GM23338 (cell line): ENCODE results near the gene MLPH. TPM values are rescaled to one million over a fixed set of nuclear protein-coding genes. Genes with fewer than 3 reads are reported as not detected.

Experiments used
- ATAC-seq: fragments of 200-7000 bp; cut with Tn5 transposase; 3 replicates; pipeline ENCODE4 v1.9.1; 2020
- DNase-seq: peaks from one replicate; pipeline ENCODE4 v3.0.0-alpha.2; 2015; ENCODE audit warnings: low spot score
- H2AFZ ChIP-seq: fragments of 200-600 bp; sonication (generic); 2 replicates; pipeline ENCODE4 v1.8.0; 2016; ENCODE audit warnings: antibody characterized with exemption, mild to moderate bottlenecking, moderate library complexity
- H3F3A ChIP-seq: fragments of 200-600 bp; sonication (generic); replicated peaks from 2 replicates; pipeline ENCODE4 v1.8.0; 2017; ENCODE audit warnings: antibody characterized with exemption, mixed run types, low read depth
- H3K27ac ChIP-seq: fragments of 200-600 bp; sonication (generic); 2 replicates; pipeline ENCODE4 v1.6.1; 2016; ENCODE audit warnings: low read depth
- H3K27me3 ChIP-seq: fragments of 200-600 bp; sonication (generic); 2 replicates; pipeline ENCODE4 v1.8.0; 2016; ENCODE audit warnings: mild to moderate bottlenecking, mixed run types, moderate library complexity; ENCODE audit not compliant: insufficient read depth
- H3K36me3 ChIP-seq: fragments of 200-600 bp; sonication (generic); 2 replicates; pipeline ENCODE4 v1.8.0; 2016; ENCODE audit warnings: mild to moderate bottlenecking; ENCODE audit not compliant: insufficient read depth
- H3K4me1 ChIP-seq: fragments of 200-600 bp; sonication (generic); 2 replicates; pipeline ENCODE4 v1.8.0; 2016; ENCODE audit warnings: mild to moderate bottlenecking, moderate library complexity; ENCODE audit not compliant: insufficient read depth
- H3K4me2 ChIP-seq: fragments of 200-600 bp; sonication (generic); 2 replicates; pipeline ENCODE4 v1.7.1; 2017; ENCODE audit warnings: mixed run types
- H3K4me3 ChIP-seq: fragments of 200-600 bp; sonication (generic); 2 replicates; pipeline ENCODE4 v1.6.1; 2016; ENCODE audit warnings: mixed run types
- H3K79me2 ChIP-seq: fragments of 200-600 bp; sonication (generic); replicated peaks from 2 replicates; pipeline ENCODE4 v1.8.0; 2017; ENCODE audit warnings: mild to moderate bottlenecking; ENCODE audit not compliant: insufficient read depth
- H3K9me2 ChIP-seq: fragments of 200-600 bp; sonication (generic); 2 replicates; pipeline ENCODE4 v1.8.0; 2017; ENCODE audit not compliant: insufficient read depth
- H4K20me1 ChIP-seq: fragments of 200-600 bp; sonication (generic); replicated peaks from 2 replicates; pipeline ENCODE4 v1.8.0; 2017; ENCODE audit warnings: mild to moderate bottlenecking; ENCODE audit not compliant: insufficient read depth
- H3K27ac Mint-ChIP-seq: 2 replicates; pipeline ENCODE4 v1.8.0; 2020; ENCODE audit warnings: inconsistent platforms, mild to moderate bottlenecking, moderate library complexity, mixed read lengths
- H3K27me3 Mint-ChIP-seq: 3 replicates; pipeline ENCODE4 v1.8.0; 2022; ENCODE audit warnings: low read depth, mild to moderate bottlenecking, moderate library complexity, mixed read lengths, inconsistent platforms; ENCODE audit not compliant: insufficient read depth, poor library complexity
- H3K36me3 Mint-ChIP-seq: 3 replicates; pipeline ENCODE4 v1.8.0; 2021; ENCODE audit warnings: low read depth, mild to moderate bottlenecking, inconsistent platforms, moderate library complexity, mixed read lengths
- H3K4me1 Mint-ChIP-seq: 3 replicates; pipeline ENCODE4 v1.8.0; 2020; ENCODE audit warnings: mild to moderate bottlenecking, inconsistent platforms, mixed read lengths
- H3K4me3 Mint-ChIP-seq: 3 replicates; pipeline ENCODE4 v1.8.0; 2021; ENCODE audit warnings: moderate library complexity, mild to moderate bottlenecking, inconsistent platforms, mixed read lengths
- H3K9me3 Mint-ChIP-seq: 3 replicates; pipeline ENCODE4 v1.8.0; 2020; ENCODE audit warnings: moderate library complexity, mild to moderate bottlenecking, inconsistent platforms, mixed read lengths
- CTCF ChIP-seq, 2 experiments: fragments of 200-600 bp in 1 of 2; sonication (generic) in 1 of 2; conservative IDR thresholded peaks; 2 replicates each; pipeline versions ENCODE4 v1.5.1 to v1.6.1; 2016 to 2017; ENCODE audit warnings: antibody characterized with exemption in 2 of 2, low read depth in 2 of 2, mild to moderate bottlenecking in 2 of 2, moderate library complexity in 1 of 2
- EZH2phosphoT487 ChIP-seq: fragments of 200-600 bp; sonication (generic); IDR thresholded peaks from one replicate; pipeline ENCODE4 v1.8.1; 2018; ENCODE audit warnings: antibody characterized with exemption; ENCODE audit not compliant: unreplicated experiment
- JUNB ChIP-seq: IDR thresholded peaks from one replicate; pipeline ENCODE4 v1.6.1; 2016; ENCODE audit warnings: antibody characterized with exemption; ENCODE audit not compliant: unreplicated experiment
- POLR2AphosphoS5 ChIP-seq: IDR thresholded peaks from 2 replicates; pipeline ENCODE4 v1.6.1; 2016; ENCODE audit warnings: antibody characterized with exemption, low read depth
- STAT1 ChIP-seq: IDR thresholded peaks from one replicate; pipeline ENCODE4 v1.6.1; 2016; ENCODE audit warnings: antibody characterized with exemption; ENCODE audit not compliant: unreplicated experiment
- ZNF114 ChIP-seq: fragments of 250-450 bp; sonication (Bioruptor Pico); IDR thresholded peaks from 2 replicates; pipeline ENCODE4 v1.5.0; 2020; ENCODE audit warnings: mild to moderate bottlenecking, moderate library complexity
- polyA plus RNA-seq: library from polyadenylated mRNA; unstranded; fragments of >200 nt; fragmentation: Nextera tagmentation; extraction: Ambion mirVana; gene quantifications from 2 replicates; pipeline ENCODE4 v1.2.1, GENCODE V29; 2016
- total RNA-seq: library from RNA; depleted of rRNA; stranded (reverse); fragments of >200 nt; shearing (Covaris generic); gene quantifications from 2 replicates; pipeline ENCODE4 v1.2.3, GENCODE V29; 2014
- TF ChIP-seq, protein P1 (sequence below): IDR thresholded peaks from one replicate; pipeline ENCODE4 v1.6.1; 2018; ENCODE audit warnings: antibody characterized with exemption; ENCODE audit not compliant: unreplicated experiment
- TF ChIP-seq, protein P2 (sequence below): fragments of 250-450 bp; sonication (Bioruptor Pico); IDR thresholded peaks from 2 replicates; pipeline ENCODE4 v1.5.0; 2020; ENCODE audit warnings: mild to moderate bottlenecking, moderate library complexity

Gene MLPH
- total and polyA plus RNA-seq, 2 experiments from 2014 or later, result 13.6 to 16.5 TPM

GRCh38 chr2:237469849-237470248 lies 17.2 kb upstream of the MLPH start (continued):
- TF ChIP-seq, protein P1, sequence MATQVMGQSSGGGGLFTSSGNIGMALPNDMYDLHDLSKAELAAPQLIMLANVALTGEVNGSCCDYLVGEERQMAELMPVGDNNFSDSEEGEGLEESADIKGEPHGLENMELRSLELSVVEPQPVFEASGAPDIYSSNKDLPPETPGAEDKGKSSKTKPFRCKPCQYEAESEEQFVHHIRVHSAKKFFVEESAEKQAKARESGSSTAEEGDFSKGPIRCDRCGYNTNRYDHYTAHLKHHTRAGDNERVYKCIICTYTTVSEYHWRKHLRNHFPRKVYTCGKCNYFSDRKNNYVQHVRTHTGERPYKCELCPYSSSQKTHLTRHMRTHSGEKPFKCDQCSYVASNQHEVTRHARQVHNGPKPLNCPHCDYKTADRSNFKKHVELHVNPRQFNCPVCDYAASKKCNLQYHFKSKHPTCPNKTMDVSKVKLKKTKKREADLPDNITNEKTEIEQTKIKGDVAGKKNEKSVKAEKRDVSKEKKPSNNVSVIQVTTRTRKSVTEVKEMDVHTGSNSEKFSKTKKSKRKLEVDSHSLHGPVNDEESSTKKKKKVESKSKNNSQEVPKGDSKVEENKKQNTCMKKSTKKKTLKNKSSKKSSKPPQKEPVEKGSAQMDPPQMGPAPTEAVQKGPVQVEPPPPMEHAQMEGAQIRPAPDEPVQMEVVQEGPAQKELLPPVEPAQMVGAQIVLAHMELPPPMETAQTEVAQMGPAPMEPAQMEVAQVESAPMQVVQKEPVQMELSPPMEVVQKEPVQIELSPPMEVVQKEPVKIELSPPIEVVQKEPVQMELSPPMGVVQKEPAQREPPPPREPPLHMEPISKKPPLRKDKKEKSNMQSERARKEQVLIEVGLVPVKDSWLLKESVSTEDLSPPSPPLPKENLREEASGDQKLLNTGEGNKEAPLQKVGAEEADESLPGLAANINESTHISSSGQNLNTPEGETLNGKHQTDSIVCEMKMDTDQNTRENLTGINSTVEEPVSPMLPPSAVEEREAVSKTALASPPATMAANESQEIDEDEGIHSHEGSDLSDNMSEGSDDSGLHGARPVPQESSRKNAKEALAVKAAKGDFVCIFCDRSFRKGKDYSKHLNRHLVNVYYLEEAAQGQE, result no peak
- no peak for TF ChIP-seq CTCF (conservative IDR thresholded peaks at IDR 0.05; ENCODE audit: low read depth in 2 of 2)
- no peak for TF ChIP-seq STAT1

GRCh38 chr2:237470914-237471313 lies 16.1 kb upstream of the MLPH start:
- H3K4me1 Mint-ChIP-seq, result peaks cover 6% of the 10 kb centered on the region
- no peak overlapping the region for H3K4me3 ChIP-seq
- no peaks in the 10 kb centered on the region for H3F3A ChIP-seq
- H3K79me2 ChIP-seq, result no peaks in the 10 kb centered on the region
- H3K36me3 Mint-ChIP-seq, result no peaks in the 10 kb centered on the region
- TF ChIP-seq ZNF114 (no peak), JUNB (no peak), CTCF (conservative IDR thresholded peaks at IDR 0.05; ENCODE audit: low read depth in 2 of 2) (no peak), EZH2phosphoT487 (no peak), POLR2AphosphoS5 (no peak)
- TF ChIP-seq, protein P2, sequence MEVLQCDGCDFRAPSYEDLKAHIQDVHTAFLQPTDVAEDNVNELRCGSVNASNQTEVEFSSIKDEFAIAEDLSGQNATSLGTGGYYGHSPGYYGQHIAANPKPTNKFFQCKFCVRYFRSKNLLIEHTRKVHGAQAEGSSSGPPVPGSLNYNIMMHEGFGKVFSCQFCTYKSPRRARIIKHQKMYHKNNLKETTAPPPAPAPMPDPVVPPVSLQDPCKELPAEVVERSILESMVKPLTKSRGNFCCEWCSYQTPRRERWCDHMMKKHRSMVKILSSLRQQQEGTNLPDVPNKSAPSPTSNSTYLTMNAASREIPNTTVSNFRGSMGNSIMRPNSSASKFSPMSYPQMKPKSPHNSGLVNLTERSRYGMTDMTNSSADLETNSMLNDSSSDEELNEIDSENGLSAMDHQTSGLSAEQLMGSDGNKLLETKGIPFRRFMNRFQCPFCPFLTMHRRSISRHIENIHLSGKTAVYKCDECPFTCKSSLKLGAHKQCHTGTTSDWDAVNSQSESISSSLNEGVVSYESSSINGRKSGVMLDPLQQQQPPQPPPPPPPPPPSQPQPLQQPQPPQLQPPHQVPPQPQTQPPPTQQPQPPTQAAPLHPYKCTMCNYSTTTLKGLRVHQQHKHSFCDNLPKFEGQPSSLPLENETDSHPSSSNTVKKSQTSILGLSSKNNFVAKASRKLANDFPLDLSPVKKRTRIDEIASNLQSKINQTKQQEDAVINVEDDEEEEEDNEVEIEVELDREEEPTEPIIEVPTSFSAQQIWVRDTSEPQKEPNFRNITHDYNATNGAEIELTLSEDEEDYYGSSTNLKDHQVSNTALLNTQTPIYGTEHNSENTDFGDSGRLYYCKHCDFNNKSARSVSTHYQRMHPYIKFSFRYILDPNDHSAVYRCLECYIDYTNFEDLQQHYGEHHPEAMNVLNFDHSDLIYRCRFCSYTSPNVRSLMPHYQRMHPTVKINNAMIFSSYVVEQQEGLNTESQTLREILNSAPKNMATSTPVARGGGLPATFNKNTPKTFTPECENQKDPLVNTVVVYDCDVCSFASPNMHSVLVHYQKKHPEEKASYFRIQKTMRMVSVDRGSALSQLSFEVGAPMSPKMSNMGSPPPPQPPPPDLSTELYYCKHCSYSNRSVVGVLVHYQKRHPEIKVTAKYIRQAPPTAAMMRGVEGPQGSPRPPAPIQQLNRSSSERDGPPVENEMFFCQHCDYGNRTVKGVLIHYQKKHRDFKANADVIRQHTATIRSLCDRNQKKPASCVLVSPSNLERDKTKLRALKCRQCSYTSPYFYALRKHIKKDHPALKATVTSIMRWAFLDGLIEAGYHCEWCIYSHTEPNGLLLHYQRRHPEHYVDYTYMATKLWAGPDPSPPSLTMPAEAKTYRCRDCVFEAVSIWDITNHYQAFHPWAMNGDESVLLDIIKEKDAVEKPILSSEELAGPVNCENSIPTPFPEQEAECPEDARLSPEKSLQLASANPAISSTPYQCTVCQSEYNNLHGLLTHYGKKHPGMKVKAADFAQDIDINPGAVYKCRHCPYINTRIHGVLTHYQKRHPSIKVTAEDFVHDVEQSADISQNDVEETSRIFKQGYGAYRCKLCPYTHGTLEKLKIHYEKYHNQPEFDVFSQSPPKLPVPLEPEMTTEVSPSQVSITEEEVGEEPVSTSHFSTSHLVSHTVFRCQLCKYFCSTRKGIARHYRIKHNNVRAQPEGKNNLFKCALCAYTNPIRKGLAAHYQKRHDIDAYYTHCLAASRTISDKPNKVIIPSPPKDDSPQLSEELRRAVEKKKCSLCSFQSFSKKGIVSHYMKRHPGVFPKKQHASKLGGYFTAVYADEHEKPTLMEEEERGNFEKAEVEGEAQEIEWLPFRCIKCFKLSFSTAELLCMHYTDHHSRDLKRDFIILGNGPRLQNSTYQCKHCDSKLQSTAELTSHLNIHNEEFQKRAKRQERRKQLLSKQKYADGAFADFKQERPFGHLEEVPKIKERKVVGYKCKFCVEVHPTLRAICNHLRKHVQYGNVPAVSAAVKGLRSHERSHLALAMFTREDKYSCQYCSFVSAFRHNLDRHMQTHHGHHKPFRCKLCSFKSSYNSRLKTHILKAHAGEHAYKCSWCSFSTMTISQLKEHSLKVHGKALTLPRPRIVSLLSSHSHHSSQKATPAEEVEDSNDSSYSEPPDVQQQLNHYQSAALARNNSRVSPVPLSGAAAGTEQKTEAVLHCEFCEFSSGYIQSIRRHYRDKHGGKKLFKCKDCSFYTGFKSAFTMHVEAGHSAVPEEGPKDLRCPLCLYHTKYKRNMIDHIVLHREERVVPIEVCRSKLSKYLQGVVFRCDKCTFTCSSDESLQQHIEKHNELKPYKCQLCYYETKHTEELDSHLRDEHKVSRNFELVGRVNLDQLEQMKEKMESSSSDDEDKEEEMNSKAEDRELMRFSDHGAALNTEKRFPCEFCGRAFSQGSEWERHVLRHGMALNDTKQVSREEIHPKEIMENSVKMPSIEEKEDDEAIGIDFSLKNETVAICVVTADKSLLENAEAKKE, result no peak
- H3K27ac Mint-ChIP-seq, result no peak overlapping the region
- no peaks in the 10 kb centered on the region for H3K9me2 ChIP-seq
- H3K36me3 ChIP-seq, result no peaks in the 10 kb centered on the region
- H3K4me2 ChIP-seq, result 0 out of 2 replicates have a peak overlapping the region, but pooled peaks have one; percentile 57
- no peak overlapping the region for H3K4me3 Mint-ChIP-seq
- no peaks in the 10 kb centered on the region for H4K20me1 ChIP-seq
- H3K27ac ChIP-seq, result no peak overlapping the region
- H3K27me3 Mint-ChIP-seq, result peaks cover 8% of the 10 kb centered on the region
- peaks cover 1% of the 10 kb centered on the region for H3K27me3 ChIP-seq
- DNase-seq (no peak), ATAC-seq (no peak)
- H3K4me1 ChIP-seq, result peaks cover 3% of the 10 kb centered on the region; the same call in 1 of the 2 replicates
- H2AFZ ChIP-seq, result peak overlapping the region; percentile 74; the same call in 1 of the 2 replicates
- H3K9me3 Mint-ChIP-seq, result no peaks in the 10 kb centered on the region
